Neural cell (in vitro differentiated cells): ENCODE measurements around the gene ZSCAN1. TPM values are rescaled to one million over a fixed set of nuclear protein-coding genes. Genes with fewer than 3 reads are reported as not detected.

Experiments used
- H2AFZ ChIP-seq: fragments of 200-600, 300-800 bp; sonication (generic), shearing (Covaris generic); 2 replicates; pipeline ENCODE4 v1.6.0; 2014; ENCODE audit warnings: low read depth, mild to moderate bottlenecking, antibody characterized with exemption, low read length, moderate library complexity
- H3F3A ChIP-seq: fragments of 200-600 bp; shearing (Covaris generic); 2 replicates; pipeline ENCODE4 v1.6.1; 2016; ENCODE audit warnings: mild to moderate bottlenecking, moderate library complexity, mixed read lengths, antibody characterized with exemption, low read length; ENCODE audit not compliant: insufficient read depth, poor library complexity, severe bottlenecking
- H3K27ac ChIP-seq: fragments of 200-600, 300-800 bp; sonication (generic), shearing (Covaris generic); 2 replicates; pipeline ENCODE4 v1.5.1; 2014; ENCODE audit warnings: mild to moderate bottlenecking, low read length, moderate library complexity
- H3K27me3 ChIP-seq: fragments of 300-800, 200-600 bp; sonication (generic), shearing (Covaris generic); 2 replicates; pipeline ENCODE4 v1.6.0; 2014; ENCODE audit warnings: mild to moderate bottlenecking, low read depth, low read length, moderate library complexity; ENCODE audit not compliant: insufficient read depth
- H3K36me3 ChIP-seq: fragments of 300-800, 200-600 bp; sonication (generic), shearing (Covaris generic); 2 replicates; pipeline ENCODE4 v1.5.1; 2014; ENCODE audit warnings: mild to moderate bottlenecking, antibody characterized with exemption, low read length, moderate library complexity; ENCODE audit not compliant: insufficient read depth
- H3K4me2 ChIP-seq: fragments of 300-800, 200-600 bp; sonication (generic), shearing (Covaris generic); 2 replicates; pipeline ENCODE4 v1.6.0; 2014; ENCODE audit warnings: mild to moderate bottlenecking, low read length
- H3K4me3 ChIP-seq: fragments of 300-800, 200-600 bp; sonication (generic), shearing (Covaris generic); 2 replicates; pipeline ENCODE4 v1.5.1; 2014; ENCODE audit warnings: mild to moderate bottlenecking, low read length, moderate library complexity
- H3K79me2 ChIP-seq: fragments of 200-600 bp; shearing (Covaris generic); replicated peaks from 2 replicates; pipeline ENCODE4 v1.6.0; 2014; ENCODE audit warnings: mild to moderate bottlenecking, low read length, moderate library complexity; ENCODE audit not compliant: insufficient read depth
- H3K9ac ChIP-seq: fragments of 300-800, 200-600 bp; sonication (generic), shearing (Covaris generic); 2 replicates; pipeline ENCODE4 v1.6.1; 2016; ENCODE audit warnings: mild to moderate bottlenecking, low read length, mixed read lengths
- H3K9me2 ChIP-seq: fragments of 200-600 bp; shearing (Covaris generic); 2 replicates; pipeline ENCODE4 v1.6.1; 2016; ENCODE audit warnings: mild to moderate bottlenecking, low read length, mixed read lengths; ENCODE audit not compliant: insufficient read depth
- H3K9me3 ChIP-seq: fragments of 200-600, 300-800 bp; sonication (generic), shearing (Covaris generic); 2 replicates; pipeline ENCODE4 v1.6.1; 2016; ENCODE audit warnings: mild to moderate bottlenecking, mixed run types, low read length, moderate library complexity, mixed read lengths
- H4K20me1 ChIP-seq: fragments of 200-600 bp; shearing (Covaris generic); 2 replicates; pipeline ENCODE4 v1.6.1; 2016; ENCODE audit warnings: mild to moderate bottlenecking, mixed run types; ENCODE audit not compliant: insufficient read depth
- CTCF ChIP-seq: fragments of 450-650 bp; IDR thresholded peaks from 2 replicates; pipeline ENCODE4 v1.5.1; 2014; ENCODE audit warnings: antibody characterized with exemption, mild to moderate bottlenecking, moderate library complexity; ENCODE audit not compliant: poor library complexity, severe bottlenecking
- EP300 ChIP-seq: fragments of 450-650 bp; conservative IDR thresholded peaks from 2 replicates; pipeline ENCODE4 v1.6.1; 2014; ENCODE audit warnings: antibody characterized with exemption, mild to moderate bottlenecking, moderate library complexity; ENCODE audit not compliant: poor library complexity, severe bottlenecking
- EZH2 ChIP-seq: fragments of 200-600, 300-800 bp; shearing (Covaris generic), sonication (generic); IDR thresholded peaks from 2 replicates; pipeline ENCODE4 v1.6.1; 2014; ENCODE audit warnings: antibody characterized with exemption, low read length, borderline replicate concordance, mild to moderate bottlenecking; ENCODE audit not compliant: insufficient read depth, poor library complexity, severe bottlenecking
- MXI1 ChIP-seq: fragments of 450-650 bp; conservative IDR thresholded peaks from 2 replicates; pipeline ENCODE4 v1.6.1; 2014; ENCODE audit warnings: antibody characterized with exemption, mild to moderate bottlenecking; ENCODE audit not compliant: poor library complexity, severe bottlenecking
- POLR2AphosphoS5 ChIP-seq: IDR thresholded peaks from 2 replicates; pipeline ENCODE4 v1.6.1; 2012
- RAD21 ChIP-seq: fragments of 450-650 bp; conservative IDR thresholded peaks from 2 replicates; pipeline ENCODE4 v1.6.1; 2014; ENCODE audit warnings: antibody characterized with exemption, mild to moderate bottlenecking, moderate library complexity
- REST ChIP-seq: IDR thresholded peaks from 2 replicates; pipeline ENCODE4 v1.6.1; 2012; ENCODE audit warnings: borderline replicate concordance
- SMC3 ChIP-seq: fragments of 450-650 bp; conservative IDR thresholded peaks from 2 replicates; pipeline ENCODE4 v1.6.1; 2014; ENCODE audit warnings: antibody characterized with exemption, mild to moderate bottlenecking, moderate library complexity; ENCODE audit not compliant: poor library complexity
- TAF1 ChIP-seq: IDR thresholded peaks from 2 replicates; pipeline ENCODE4 v1.6.1; 2012; ENCODE audit warnings: low read depth
- polyA plus RNA-seq: library from polyadenylated mRNA; depleted of rRNA; stranded (reverse); fragments of >200 nt; gene quantifications from 2 replicates; pipeline ENCODE4 v1.2.3, GENCODE V29; 2014

ZSCAN1 gene
- polyA plus RNA-seq, 1 donor from 2014 or later, result 6.3 TPM

GRCh38 chr19:58046856-58047255, 13.0 kb downstream of the ZSCAN1 start:
- H3K9me3 ChIP-seq, result peaks cover 16% of the 10 kb centered on the region
- H3K79me2 ChIP-seq, result no peaks in the 10 kb centered on the region
- H3K9me2 ChIP-seq, result no peaks in the 10 kb centered on the region
- no peak overlapping the region for H3K9ac ChIP-seq
- H3K27me3 ChIP-seq, result no peaks in the 10 kb centered on the region
- no peak overlapping the region for H3K4me2 ChIP-seq
- no peaks in the 10 kb centered on the region for H3F3A ChIP-seq
- H4K20me1 ChIP-seq, result no peaks in the 10 kb centered on the region
- no peak for TF ChIP-seq TAF1
- no peak for TF ChIP-seq SMC3
- no peak for TF ChIP-seq EP300
- no peak for TF ChIP-seq CTCF
- no peak for TF ChIP-seq REST
- no peak for TF ChIP-seq POLR2AphosphoS5
- no peak for TF ChIP-seq EZH2
- no peak for TF ChIP-seq RAD21
- TF ChIP-seq MXI1, result no peak
- H3K4me3 ChIP-seq, result no peak overlapping the region
- H3K36me3 ChIP-seq, result no peaks in the 10 kb centered on the region
- H2AFZ ChIP-seq, result no peak overlapping the region
- H3K27ac ChIP-seq, result no peak overlapping the region

GRCh38 chr19:58047672-58048071, 13.8 kb downstream of the ZSCAN1 start:
- Histone ChIP-seq H3K36me3 (no peaks in the 10 kb centered on the region), H3K9me3 (peaks cover 16% of the 10 kb centered on the region), H3K79me2 (no peaks in the 10 kb centered on the region), H3K9me2 (no peaks in the 10 kb centered on the region), H3F3A (no peaks in the 10 kb centered on the region), H3K4me2 (no peak overlapping the region), H3K27ac (no peak overlapping the region), H3K9ac (no peak overlapping the region), H3K4me3 (no peak overlapping the region), H2AFZ (no peak overlapping the region), H4K20me1 (no peaks in the 10 kb centered on the region), H3K27me3 (no peaks in the 10 kb centered on the region)
- TF ChIP-seq TAF1 (no peak), RAD21 (no peak), SMC3 (no peak), EZH2 (no peak), CTCF (no peak), EP300 (no peak), REST (no peak)
